Measurements from ENCODE around the gene CA5A. TPM values are rescaled to one million over a fixed set of nuclear protein-coding genes. Genes with fewer than 3 reads are reported as not detected.

Gene CA5A
- total and polyA plus RNA-seq, 4 donors, result 0.63 TPM; not detected in 3

DNA sequence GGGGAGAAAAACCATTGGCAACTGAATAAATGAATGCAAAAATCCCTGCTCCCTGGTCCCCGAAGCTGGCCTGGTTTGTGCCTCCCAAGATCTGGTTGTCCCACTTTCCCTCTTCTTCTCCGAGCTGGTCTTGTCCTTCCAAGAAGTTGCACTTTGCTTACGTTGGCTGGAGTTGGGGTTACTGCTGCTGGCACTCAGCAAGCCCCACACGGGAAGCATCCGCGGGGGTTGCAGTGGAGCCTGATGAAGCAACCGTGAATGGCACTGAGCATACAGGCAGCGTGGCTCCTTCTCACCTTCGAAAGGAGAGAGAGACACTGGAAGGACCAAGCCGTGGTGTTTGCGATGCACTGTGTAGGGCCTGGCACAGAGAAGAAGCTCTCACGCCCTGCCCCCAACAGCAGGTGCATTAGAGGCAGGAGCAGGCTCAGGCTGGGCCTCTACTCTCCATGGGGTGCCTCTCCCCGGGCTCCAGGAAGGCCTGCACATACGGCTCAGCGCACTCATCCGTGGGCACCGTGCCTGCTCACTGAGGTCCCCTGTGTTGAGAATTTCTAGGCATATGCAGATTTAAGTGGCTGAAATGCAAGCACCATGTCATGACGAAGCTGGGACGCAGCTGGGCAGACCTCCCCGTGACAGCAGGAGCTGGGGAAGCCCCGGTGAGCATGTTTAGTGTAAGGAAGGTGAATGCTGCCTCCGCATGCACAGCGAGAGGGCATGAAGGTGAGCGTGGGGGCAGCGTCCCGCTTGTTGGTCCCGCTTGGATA, 12.1 kb downstream of the CA5A start:
- peak; percentile 20 for ATAC-seq (ENCODE audit: low FRiP score)
- DNase-seq, result no peak
- Histone ChIP-seq H3K9me3 (ENCODE audit: control insufficient read depth, low read length) (no peaks in the 10 kb centered on the region), H3K27me3 (ENCODE audit: control insufficient read depth in 1 of 2, insufficient read depth in 2 of 2, low read length in 1 of 2) (no peaks in the 10 kb centered on the region), H3K27ac (ENCODE audit: low read depth in 1 of 2, low read length in 2 of 2) (no peak overlapping the region), H3K36me3 (ENCODE audit: control insufficient read depth in 1 of 2, insufficient read depth in 2 of 2, low read length in 1 of 2) (no peaks in the 10 kb centered on the region), H3K4me3 (ENCODE audit: low read length in 2 of 2) (no peak overlapping the region), H3K4me1 (ENCODE audit: control insufficient read depth in 1 of 2, insufficient read depth in 2 of 2, low read length in 2 of 2) (no peaks in the 10 kb centered on the region)
- WGBS, 2 donors, result 51 to 52% methylated on average over 27 of the region's 27 CpGs
- intact Hi-C loops (cut with DNase I), result no loop called here

- H3K4me3 ChIP-seq (ENCODE audit: low read length in 2 of 2), result no peak overlapping the region
- H3K36me3 ChIP-seq (ENCODE audit: control insufficient read depth in 1 of 2, insufficient read depth in 2 of 2, low read length in 1 of 2), result no peaks in the 10 kb centered on the region
- ATAC-seq (ENCODE audit: low FRiP score) (no peak), DNase-seq (no peak)
- H3K27ac ChIP-seq (ENCODE audit: low read depth in 1 of 2, low read length in 2 of 2), result no peak overlapping the region
- H3K9me3 ChIP-seq (ENCODE audit: control insufficient read depth, low read length), result no peaks in the 10 kb centered on the region
- H3K27me3 ChIP-seq (ENCODE audit: control insufficient read depth in 1 of 2, insufficient read depth in 2 of 2, low read length in 1 of 2), result no peaks in the 10 kb centered on the region
- 43 to 49% methylated on average over 14 of the region's 14 CpGs for WGBS, 2 donors
- intact Hi-C loops (cut with DNase I), result no loop called here
- no peaks in the 10 kb centered on the region for H3K4me1 ChIP-seq (ENCODE audit: control insufficient read depth in 1 of 2, insufficient read depth in 2 of 2, low read length in 2 of 2)
Observed at GRCh38 chr16:87922250-87922871, 14.0 kb downstream of the CA5A start.

GRCh38 chr16:87921236-87921773, 15.0 kb downstream of the CA5A start:
- no peaks in the 10 kb centered on the region for H3K9me3 ChIP-seq (ENCODE audit: control insufficient read depth, low read length)
- H3K27ac ChIP-seq (ENCODE audit: low read depth in 1 of 2, low read length in 2 of 2), result no peak overlapping the region
- no peaks in the 10 kb centered on the region for H3K27me3 ChIP-seq (ENCODE audit: control insufficient read depth in 1 of 2, insufficient read depth in 2 of 2, low read length in 1 of 2)
- ATAC-seq (ENCODE audit: low FRiP score) (no peak), DNase-seq (no peak)
- H3K4me3 ChIP-seq (ENCODE audit: low read length in 2 of 2), result no peak overlapping the region
- no peaks in the 10 kb centered on the region for H3K4me1 ChIP-seq (ENCODE audit: control insufficient read depth in 1 of 2, insufficient read depth in 2 of 2, low read length in 2 of 2)
- H3K36me3 ChIP-seq (ENCODE audit: control insufficient read depth in 1 of 2, insufficient read depth in 2 of 2, low read length in 1 of 2), result no peaks in the 10 kb centered on the region
- intact Hi-C loops (cut with DNase I), result no loop called here
- 51 to 62% methylated on average over 13 of the region's 13 CpGs for WGBS, 2 donors

DNA sequence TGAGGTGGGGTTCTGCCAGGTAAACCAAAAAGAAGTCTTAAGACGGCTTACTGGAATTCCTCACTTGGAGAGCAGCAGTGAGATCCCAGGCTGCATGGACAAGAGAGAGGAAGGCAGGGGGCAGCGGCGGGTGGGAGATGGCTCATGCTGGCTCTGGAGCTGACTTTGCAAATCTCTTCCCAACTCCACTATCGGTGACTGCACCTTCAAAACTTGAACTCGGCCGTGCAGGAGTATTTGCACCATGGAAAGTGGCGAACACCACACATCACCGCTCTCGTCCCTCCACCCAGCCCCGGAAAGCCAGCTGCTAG, 16.7 kb downstream of the CA5A start:
- 91 to 92% methylated on average over 10 of the region's 10 CpGs for WGBS, 2 donors
- Histone ChIP-seq H3K9me3 (ENCODE audit: control insufficient read depth, low read length) (no peaks in the 10 kb centered on the region), H3K4me1 (ENCODE audit: control insufficient read depth in 1 of 2, insufficient read depth in 2 of 2, low read length in 2 of 2) (no peaks in the 10 kb centered on the region), H3K36me3 (ENCODE audit: control insufficient read depth in 1 of 2, insufficient read depth in 2 of 2, low read length in 1 of 2) (no peaks in the 10 kb centered on the region), H3K27me3 (ENCODE audit: control insufficient read depth in 1 of 2, insufficient read depth in 2 of 2, low read length in 1 of 2) (no peaks in the 10 kb centered on the region), H3K4me3 (ENCODE audit: low read length in 2 of 2) (no peak overlapping the region), H3K27ac (ENCODE audit: low read depth in 1 of 2, low read length in 2 of 2) (no peak overlapping the region)
- no peak for DNase-seq
- intact Hi-C loops (cut with DNase I), result no loop called here
- ATAC-seq (ENCODE audit: low FRiP score), result no peak

DNA sequence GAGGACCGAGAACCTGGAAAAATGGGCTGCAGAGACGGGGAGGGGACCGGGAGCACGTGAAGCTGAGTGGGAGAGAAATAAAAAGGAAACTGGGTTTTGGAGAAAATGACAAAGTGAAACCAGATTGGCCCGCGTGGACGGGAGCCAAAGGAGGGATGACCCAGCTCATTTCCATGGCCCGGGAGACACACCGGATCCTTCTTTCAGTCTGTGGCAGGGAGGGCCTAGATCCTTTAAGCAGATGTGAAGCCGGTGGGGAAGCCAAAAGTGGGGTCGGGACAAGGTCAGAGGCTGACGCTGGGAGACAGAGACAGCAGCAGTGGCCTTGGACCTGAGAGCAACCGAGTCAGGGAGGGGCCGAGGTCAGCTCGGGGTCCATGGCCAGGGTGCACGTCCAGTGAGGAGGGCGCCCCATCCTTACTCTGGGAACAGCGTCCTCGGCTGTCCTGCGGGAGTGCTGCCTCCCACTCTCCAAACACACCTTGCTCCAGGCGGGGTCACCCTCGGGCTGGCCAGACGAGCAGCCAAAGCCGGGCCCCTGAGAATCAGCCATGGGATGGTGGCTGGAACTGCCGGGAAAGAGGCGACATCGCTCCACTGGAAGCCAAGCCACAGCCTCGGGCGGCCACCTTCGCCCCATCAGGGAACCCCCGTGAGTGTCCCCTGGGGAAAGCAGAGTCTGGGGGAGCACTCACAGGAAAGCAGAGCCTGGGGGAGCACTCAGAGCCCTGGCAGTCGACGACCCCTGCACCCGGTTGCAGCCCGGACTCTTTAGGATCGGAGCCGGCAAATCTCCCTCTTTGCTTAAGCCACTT, 17.3 kb downstream of the CA5A start:
- Histone ChIP-seq H3K27me3 (ENCODE audit: control insufficient read depth in 1 of 2, insufficient read depth in 2 of 2, low read length in 1 of 2) (no peaks in the 10 kb centered on the region), H3K4me1 (ENCODE audit: control insufficient read depth in 1 of 2, insufficient read depth in 2 of 2, low read length in 2 of 2) (no peaks in the 10 kb centered on the region), H3K27ac (ENCODE audit: low read depth in 1 of 2, low read length in 2 of 2) (peak overlapping the region in 1 of 2 donors; percentile 47), H3K36me3 (ENCODE audit: control insufficient read depth in 1 of 2, insufficient read depth in 2 of 2, low read length in 1 of 2) (no peaks in the 10 kb centered on the region), H3K4me3 (ENCODE audit: low read length in 2 of 2) (no peak overlapping the region), H3K9me3 (ENCODE audit: control insufficient read depth, low read length) (no peaks in the 10 kb centered on the region)
- intact Hi-C loops (cut with DNase I), result no loop called here
- DNase-seq, result peak; percentile 81 to 87
- ATAC-seq (ENCODE audit: low FRiP score), result peak; percentile 42
- WGBS, 2 donors, result 73 to 75% methylated on average over 37 of the region's 37 CpGs

DNA sequence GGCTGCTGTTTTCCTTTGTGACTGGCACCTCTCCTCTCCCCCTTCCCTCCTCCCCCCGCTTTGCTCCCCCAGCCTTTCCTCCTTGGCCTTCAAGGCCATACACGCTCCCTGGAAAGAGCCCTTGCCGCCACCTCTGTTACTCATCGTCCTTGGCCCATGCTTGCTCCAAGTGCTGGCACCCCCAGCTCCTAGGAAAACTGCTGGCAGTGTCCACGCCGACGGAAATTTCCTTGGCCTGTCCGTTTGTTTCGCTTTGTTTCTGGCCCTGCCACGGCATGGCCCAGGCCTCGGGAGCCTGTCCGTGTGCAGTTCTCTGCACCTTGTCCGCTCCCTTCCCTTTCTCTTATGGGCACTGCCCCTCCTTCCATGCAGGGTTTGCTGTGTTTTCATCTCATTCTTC, 18.0 kb downstream of the CA5A start:
- ATAC-seq (ENCODE audit: low FRiP score) (peak; percentile 83), DNase-seq (peak; percentile 90 to 92)
- Histone ChIP-seq H3K4me1 (ENCODE audit: control insufficient read depth in 1 of 2, insufficient read depth in 2 of 2, low read length in 2 of 2) (no peaks in the 10 kb centered on the region), H3K27me3 (ENCODE audit: control insufficient read depth in 1 of 2, insufficient read depth in 2 of 2, low read length in 1 of 2) (no peaks in the 10 kb centered on the region), H3K9me3 (ENCODE audit: control insufficient read depth, low read length) (no peaks in the 10 kb centered on the region), H3K36me3 (ENCODE audit: control insufficient read depth in 1 of 2, insufficient read depth in 2 of 2, low read length in 1 of 2) (no peaks in the 10 kb centered on the region), H3K4me3 (ENCODE audit: low read length in 2 of 2) (no peak overlapping the region), H3K27ac (ENCODE audit: low read depth in 1 of 2, low read length in 2 of 2) (peak overlapping the region in 1 of 2 donors; percentile 47)
- intact Hi-C loops (cut with DNase I), result no loop called here
- WGBS, 2 donors, result 7 to 20% methylated on average over 13 of the region's 13 CpGs

- Histone ChIP-seq H3K27ac (ENCODE audit: low read depth in 1 of 2, low read length in 2 of 2) (no peak overlapping the region), H3K4me1 (ENCODE audit: control insufficient read depth in 1 of 2, insufficient read depth in 2 of 2, low read length in 2 of 2) (no peaks in the 10 kb centered on the region), H3K9me3 (ENCODE audit: control insufficient read depth, low read length) (no peaks in the 10 kb centered on the region), H3K27me3 (ENCODE audit: control insufficient read depth in 1 of 2, insufficient read depth in 2 of 2, low read length in 1 of 2) (no peaks in the 10 kb centered on the region), H3K36me3 (ENCODE audit: control insufficient read depth in 1 of 2, insufficient read depth in 2 of 2, low read length in 1 of 2) (no peaks in the 10 kb centered on the region), H3K4me3 (ENCODE audit: low read length in 2 of 2) (no peak overlapping the region)
- ATAC-seq (ENCODE audit: low FRiP score) (no peak), DNase-seq (no peak)
- WGBS, 2 donors, result 70 to 97% methylated on average over 9 of the region's 9 CpGs
- intact Hi-C loops (cut with DNase I), result no loop called here
Observed at GRCh38 chr16:87917503-87917902, 18.8 kb downstream of the CA5A start.

GRCh38 chr16:87914812-87915211, 21.5 kb downstream of the CA5A start:
- H3K4me1 ChIP-seq (ENCODE audit: control insufficient read depth in 1 of 2, insufficient read depth in 2 of 2, low read length in 2 of 2), result no peaks in the 10 kb centered on the region
- H3K27ac ChIP-seq (ENCODE audit: low read depth in 1 of 2, low read length in 2 of 2), result no peak overlapping the region
- 92 to 94% methylated on average over 25 of the region's 25 CpGs for WGBS, 2 donors
- intact Hi-C loops (cut with DNase I), result no loop called here
- no peaks in the 10 kb centered on the region for H3K36me3 ChIP-seq (ENCODE audit: control insufficient read depth in 1 of 2, insufficient read depth in 2 of 2, low read length in 1 of 2)
- no peaks in the 10 kb centered on the region for H3K27me3 ChIP-seq (ENCODE audit: control insufficient read depth in 1 of 2, insufficient read depth in 2 of 2, low read length in 1 of 2)
- H3K4me3 ChIP-seq (ENCODE audit: low read length in 2 of 2), result no peak overlapping the region
- H3K9me3 ChIP-seq (ENCODE audit: control insufficient read depth, low read length), result no peaks in the 10 kb centered on the region
- ATAC-seq (ENCODE audit: low FRiP score) (no peak), DNase-seq (no peak)
